Measurements from ENCODE around the gene TAGLN2. TPM values are rescaled to one million over a fixed set of nuclear protein-coding genes. Genes with fewer than 3 reads are reported as not detected.

The TAGLN2 gene
- total RNA-seq, 1 donor from 2014 or later = 160 TPM

DNA sequence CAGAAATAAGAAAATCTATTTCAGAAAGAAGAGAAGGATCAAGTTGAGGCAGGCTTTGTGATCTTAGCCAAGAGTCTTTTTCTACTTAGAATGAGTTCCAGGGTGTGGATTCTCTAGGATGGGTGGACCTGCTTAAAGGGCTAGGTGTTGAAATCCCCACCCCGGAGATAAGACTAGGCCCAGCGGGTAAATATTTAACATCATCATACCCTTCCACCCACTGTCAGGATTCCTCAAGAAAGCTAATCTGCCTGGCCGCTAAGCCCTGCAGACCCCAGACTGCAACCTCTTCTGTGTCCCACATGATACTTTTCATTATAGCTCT is 14.3 kb upstream of the TAGLN2 start:
- H3K4me3 Mint-ChIP-seq (ENCODE audit: unreplicated experiment) = no peak overlapping the region
- peaks cover 10% of the 10 kb centered on the region for H3K9me3 Mint-ChIP-seq (ENCODE audit: unreplicated experiment)
- H3K4me1 Mint-ChIP-seq (ENCODE audit: low read depth, unreplicated experiment) = peaks cover 32% of the 10 kb centered on the region
- no peaks in the 10 kb centered on the region for H3K36me3 Mint-ChIP-seq (ENCODE audit: unreplicated experiment)
- peaks cover 9% of the 10 kb centered on the region for H3K27me3 Mint-ChIP-seq (ENCODE audit: unreplicated experiment)
- peak overlapping the region; percentile 20 for H3K27ac Mint-ChIP-seq (ENCODE audit: unreplicated experiment)
- no peak for DNase-seq
- TF ChIP-seq, protein P1, sequence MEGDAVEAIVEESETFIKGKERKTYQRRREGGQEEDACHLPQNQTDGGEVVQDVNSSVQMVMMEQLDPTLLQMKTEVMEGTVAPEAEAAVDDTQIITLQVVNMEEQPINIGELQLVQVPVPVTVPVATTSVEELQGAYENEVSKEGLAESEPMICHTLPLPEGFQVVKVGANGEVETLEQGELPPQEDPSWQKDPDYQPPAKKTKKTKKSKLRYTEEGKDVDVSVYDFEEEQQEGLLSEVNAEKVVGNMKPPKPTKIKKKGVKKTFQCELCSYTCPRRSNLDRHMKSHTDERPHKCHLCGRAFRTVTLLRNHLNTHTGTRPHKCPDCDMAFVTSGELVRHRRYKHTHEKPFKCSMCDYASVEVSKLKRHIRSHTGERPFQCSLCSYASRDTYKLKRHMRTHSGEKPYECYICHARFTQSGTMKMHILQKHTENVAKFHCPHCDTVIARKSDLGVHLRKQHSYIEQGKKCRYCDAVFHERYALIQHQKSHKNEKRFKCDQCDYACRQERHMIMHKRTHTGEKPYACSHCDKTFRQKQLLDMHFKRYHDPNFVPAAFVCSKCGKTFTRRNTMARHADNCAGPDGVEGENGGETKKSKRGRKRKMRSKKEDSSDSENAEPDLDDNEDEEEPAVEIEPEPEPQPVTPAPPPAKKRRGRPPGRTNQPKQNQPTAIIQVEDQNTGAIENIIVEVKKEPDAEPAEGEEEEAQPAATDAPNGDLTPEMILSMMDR (IDR thresholded peaks at IDR 0.05; ENCODE audit: partially characterized antibody, unreplicated experiment) = no peak

DNA sequence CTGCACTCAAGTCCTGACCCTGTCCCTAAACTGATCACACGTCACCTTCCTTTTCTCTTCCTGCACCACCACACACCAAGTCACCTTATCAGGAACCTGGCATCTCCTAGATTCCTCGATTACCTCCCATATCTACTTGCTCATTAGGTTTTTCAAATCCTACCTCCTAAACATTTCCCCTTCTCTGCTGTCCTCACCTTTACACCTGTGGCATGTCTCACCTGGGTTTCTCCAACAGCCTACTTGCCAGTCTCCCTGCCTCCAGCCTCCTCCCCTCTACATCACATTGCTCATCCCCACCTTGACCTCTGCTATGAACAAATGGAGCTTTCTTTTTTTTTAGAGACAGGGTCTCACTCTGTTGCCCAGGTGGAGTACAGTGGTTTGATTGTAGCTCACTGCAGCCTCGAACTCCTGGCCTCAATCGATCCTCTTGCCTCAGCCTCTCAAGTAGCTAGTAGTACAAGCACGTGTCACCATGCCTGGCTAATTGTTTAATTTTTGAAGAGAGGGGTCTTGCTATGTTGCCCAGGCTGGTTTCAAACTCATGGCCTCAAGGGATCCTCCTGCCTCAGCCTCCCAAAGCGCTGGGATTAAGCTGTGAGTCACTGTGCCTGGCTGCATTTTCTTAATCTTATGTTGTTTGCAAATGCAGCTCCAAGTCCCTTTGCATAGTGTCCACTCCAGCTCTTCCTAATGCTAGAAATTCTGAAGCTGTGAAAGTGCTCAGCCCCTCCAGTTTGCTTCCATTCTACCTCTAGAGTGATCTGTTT is 13.8 kb upstream of the TAGLN2 start:
- Mint-ChIP-seq H3K9me3 (ENCODE audit: unreplicated experiment) (peaks cover 10% of the 10 kb centered on the region), H3K36me3 (ENCODE audit: unreplicated experiment) (no peaks in the 10 kb centered on the region), H3K4me1 (ENCODE audit: low read depth, unreplicated experiment) (peaks cover 30% of the 10 kb centered on the region), H3K27ac (ENCODE audit: unreplicated experiment) (peak overlapping the region; percentile 20), H3K4me3 (ENCODE audit: unreplicated experiment) (no peak overlapping the region), H3K27me3 (ENCODE audit: unreplicated experiment) (peaks cover 9% of the 10 kb centered on the region)
- DNase-seq = no peak
- TF ChIP-seq, protein P1 (IDR thresholded peaks at IDR 0.05; ENCODE audit: partially characterized antibody, unreplicated experiment) = no peak

DNA sequence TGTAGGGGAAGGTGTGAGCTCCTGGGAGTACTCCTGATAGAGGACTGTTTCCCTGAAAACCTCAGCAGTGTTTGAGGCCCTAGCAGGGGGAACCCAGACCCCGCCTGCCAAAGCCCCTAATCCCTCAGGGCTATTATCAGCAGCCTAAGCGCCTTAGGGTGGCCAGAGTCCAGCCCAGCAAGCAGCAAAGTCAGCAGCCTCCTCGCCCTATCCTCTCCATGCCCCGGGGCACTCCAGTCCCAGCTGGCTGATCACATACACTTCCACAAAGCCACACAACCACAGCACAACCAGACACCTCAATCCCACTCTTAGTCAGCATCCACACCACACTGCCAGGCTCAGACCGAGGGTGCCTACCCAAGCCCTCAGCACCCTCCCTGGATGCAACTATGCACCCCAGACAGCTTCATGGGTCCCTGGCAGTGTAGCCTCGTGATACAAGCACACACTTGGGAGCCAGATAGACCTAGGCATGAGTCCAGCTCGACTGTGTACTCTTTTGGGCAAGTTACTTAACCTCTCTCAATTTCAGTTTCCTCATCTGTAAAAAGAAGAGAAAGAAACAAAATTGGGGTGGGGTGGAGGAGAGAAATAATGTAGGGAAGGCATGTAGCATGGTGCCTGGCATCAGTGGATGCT is 13.0 kb upstream of the TAGLN2 start:
- no peak for DNase-seq
- Mint-ChIP-seq H3K4me3 (ENCODE audit: unreplicated experiment) (no peak overlapping the region), H3K36me3 (ENCODE audit: unreplicated experiment) (no peaks in the 10 kb centered on the region), H3K27ac (ENCODE audit: unreplicated experiment) (no peak overlapping the region), H3K4me1 (ENCODE audit: low read depth, unreplicated experiment) (peaks cover 28% of the 10 kb centered on the region), H3K9me3 (ENCODE audit: unreplicated experiment) (peaks cover 10% of the 10 kb centered on the region), H3K27me3 (ENCODE audit: unreplicated experiment) (peaks cover 8% of the 10 kb centered on the region)
- TF ChIP-seq, protein P1 (IDR thresholded peaks at IDR 0.05; ENCODE audit: partially characterized antibody, unreplicated experiment) = no peak

DNA sequence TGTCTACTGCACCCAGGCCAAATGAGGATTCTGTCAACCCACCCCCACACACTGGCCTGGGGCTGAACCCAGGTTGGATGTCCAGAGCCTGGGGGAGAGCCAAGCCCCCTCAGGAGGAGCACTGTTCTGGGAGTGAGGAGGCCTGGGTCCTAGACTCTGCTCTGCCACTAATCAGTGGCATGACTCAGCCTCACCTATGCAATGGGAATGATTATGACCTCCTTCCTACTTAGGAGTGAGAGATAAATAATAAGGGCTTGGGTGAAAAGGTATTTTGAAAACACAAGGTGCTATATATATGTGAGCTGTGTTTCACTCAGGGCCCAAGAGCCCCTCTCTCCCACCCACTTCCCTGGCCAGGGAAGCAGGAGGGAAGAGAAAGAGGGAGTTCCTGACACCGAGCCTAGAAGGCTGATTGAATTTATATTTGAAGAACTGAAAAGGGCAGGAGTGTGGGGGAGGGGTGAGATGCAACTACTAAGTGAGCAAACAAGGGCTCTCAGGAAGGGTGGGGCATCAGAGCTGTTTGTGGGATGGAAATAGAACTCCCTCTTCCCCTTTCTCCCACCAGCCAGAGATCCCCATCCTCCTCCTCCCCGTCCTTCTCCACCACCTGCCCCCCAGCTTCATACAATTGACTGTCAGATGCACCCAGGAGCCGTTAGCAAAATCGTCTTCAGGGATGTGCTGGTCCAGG is 11.9 kb upstream of the TAGLN2 start:
- peaks cover 24% of the 10 kb centered on the region for H3K4me1 Mint-ChIP-seq (ENCODE audit: low read depth, unreplicated experiment)
- no peak for DNase-seq
- peak overlapping the region; percentile 5 for H3K4me3 Mint-ChIP-seq (ENCODE audit: unreplicated experiment)
- TF ChIP-seq, protein P1 (IDR thresholded peaks at IDR 0.05; ENCODE audit: partially characterized antibody, unreplicated experiment) = no peak
- no peak overlapping the region for H3K27ac Mint-ChIP-seq (ENCODE audit: unreplicated experiment)
- peaks cover 10% of the 10 kb centered on the region for H3K9me3 Mint-ChIP-seq (ENCODE audit: unreplicated experiment)
- H3K36me3 Mint-ChIP-seq (ENCODE audit: unreplicated experiment) = peaks cover 5% of the 10 kb centered on the region
- peaks cover 4% of the 10 kb centered on the region for H3K27me3 Mint-ChIP-seq (ENCODE audit: unreplicated experiment)

Measured in glutamatergic neuron (in vitro differentiated cells).